Fibroblast of skin of left biceps (primary cell): ENCODE measurements around the gene BEAN1.
"Not testable (repeated sequence)": the region's sequence is repeated elsewhere in the genome, so short reads cannot be mapped to it uniquely, and the experiment has no call there.

ENCODE experiments used
- DNase-seq, 2 experiments: peaks; one replicate each; pipeline ENCODE4 v3.0.0-alpha.2; 2013; ENCODE audit warnings: low read depth in 2 of 2

Gene BEAN1

DNA sequence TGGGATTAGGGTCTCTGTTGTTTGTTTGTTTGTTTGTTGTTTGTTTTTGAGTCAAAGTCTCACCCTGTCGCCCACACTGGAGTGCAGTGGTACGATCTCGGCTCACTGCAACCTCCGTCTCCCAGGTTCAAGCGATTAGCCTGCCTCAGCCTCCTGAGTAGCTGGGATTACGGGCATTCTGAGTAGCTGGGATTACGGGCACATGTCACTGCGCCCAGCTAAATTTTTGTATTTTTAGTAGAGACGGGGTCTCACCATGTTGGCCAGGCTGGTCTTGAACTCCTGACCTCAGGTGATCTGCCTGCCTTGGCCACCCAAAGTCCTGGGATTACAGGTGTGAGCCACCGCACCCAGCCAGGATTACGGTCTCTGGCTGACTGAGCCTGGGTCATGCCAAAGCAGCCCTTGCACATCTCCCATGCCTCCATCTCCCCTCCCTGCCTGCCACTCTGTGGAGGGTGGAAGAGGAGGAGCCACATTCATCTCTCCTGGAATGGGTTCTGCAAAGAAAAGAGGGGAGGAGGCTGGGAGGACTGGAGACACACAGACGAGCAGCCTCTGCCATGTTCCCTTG lies 59.2 kb downstream of the BEAN1 start:
- no peak for DNase-seq

DNA sequence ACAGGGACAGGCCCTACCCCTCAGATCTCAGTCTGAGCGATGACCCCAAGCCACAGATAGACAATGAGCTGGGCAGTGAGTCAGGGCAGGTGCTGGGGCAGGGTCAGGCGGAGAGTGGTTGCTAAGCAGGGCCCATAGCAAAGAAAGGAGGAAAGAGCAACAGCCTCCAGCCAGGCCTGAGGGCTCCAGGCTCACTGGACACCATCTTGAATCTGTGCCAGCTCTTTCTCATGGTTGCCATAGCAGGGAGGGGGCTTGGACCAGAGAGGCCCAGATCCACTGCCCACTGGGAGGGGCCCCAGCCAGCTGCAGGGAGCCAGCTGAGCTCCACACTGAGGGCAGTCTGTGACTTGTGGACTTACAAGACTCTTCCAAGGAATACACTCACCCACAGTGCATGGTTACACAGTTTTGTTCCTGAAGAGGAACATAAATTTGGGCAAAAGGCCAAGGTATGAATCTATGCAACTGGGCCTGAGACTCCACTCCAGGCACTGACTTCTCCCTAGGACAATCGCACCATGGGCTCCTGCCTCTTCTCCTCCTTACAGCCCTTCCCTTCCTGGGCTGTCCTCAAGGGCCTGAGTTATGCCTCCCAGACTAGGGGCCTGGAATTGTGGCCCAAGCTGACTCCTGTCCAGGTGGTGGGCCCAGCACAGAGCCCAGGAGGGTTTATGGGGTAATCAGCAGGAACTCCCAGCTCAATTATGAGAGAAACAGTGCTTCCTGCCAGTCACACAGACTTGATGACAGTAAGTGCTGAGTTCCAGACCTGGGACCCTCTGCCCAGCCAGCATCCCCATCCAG lies 59.9 kb downstream of the BEAN1 start:
- peak in 1 of 2 experiments; percentile 27 for DNase-seq

DNA sequence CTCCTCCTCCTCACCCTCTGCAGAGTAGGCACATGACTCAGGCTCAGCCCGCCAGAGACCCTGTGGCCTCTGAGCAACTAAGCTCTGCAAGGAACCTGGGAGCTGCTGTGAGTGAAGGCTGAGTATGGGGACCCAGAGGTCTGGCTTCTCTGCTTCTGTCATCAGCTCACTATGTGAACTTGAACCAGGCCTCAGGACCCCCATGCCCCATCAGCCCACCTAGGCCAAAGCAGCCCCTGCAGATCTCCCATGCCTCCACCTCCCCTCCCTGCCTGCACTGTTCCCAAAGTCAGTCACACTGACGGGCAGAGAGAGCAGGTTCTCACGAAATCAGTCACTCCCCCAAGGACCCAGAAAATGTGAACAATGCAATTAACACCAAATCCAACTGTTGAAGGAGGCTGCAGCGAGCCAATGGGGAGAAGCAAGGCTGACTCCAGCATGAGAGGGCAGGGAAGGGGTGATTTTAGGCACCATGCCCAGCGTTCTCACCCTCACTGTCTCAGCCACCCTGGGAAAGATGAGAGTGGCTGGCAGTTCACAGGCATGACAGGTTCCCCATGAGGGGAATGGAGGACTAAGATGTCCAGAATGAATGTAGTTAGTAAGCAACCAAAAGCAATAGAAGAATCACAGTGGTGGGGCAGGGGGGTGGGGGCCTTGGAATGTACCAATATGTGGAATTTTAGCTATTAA lies 60.6 kb downstream of the BEAN1 start:
- no peak for DNase-seq

DNA sequence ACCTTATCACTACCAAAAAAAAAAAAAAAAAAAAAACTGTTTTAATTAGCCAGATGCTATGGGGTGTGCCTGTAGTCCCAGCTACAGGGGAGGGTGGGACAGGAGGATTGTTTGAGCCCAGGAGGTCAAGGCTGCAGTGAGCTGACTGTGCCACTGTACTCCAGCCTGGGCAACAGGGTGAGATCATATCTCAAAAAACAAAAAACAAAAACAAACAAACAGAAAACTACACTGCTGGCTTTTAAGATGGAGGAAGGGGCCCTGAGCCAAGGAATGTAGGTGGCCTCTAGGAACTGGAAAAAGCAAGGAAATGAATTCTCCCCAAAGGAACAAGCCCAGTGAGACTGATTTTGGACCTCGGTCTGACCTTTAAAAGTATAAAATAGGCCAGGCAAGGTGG lies 61.4 kb downstream of the BEAN1 start:
- DNase-seq = no peak

DNA sequence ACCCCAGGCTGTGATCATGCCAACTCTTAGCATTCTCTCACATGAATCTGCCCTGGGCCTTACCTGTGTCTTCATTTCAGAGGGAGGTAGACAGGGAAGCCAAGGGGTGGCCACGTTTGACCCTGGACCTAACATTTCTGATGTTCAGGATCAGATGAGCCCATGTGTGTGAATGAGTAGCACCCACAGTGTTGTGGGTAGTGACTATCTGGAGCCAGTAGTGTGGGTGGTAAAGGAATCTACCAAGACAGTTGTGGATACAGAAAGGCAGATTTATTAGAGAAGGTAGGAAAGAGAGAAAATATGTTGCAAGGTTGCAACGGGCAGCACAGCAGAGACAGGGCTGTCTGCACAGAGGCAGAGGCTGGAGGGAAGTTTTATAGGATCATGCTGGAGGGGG lies 62.3 kb downstream of the BEAN1 start:
- DNase-seq = no peak

DNA sequence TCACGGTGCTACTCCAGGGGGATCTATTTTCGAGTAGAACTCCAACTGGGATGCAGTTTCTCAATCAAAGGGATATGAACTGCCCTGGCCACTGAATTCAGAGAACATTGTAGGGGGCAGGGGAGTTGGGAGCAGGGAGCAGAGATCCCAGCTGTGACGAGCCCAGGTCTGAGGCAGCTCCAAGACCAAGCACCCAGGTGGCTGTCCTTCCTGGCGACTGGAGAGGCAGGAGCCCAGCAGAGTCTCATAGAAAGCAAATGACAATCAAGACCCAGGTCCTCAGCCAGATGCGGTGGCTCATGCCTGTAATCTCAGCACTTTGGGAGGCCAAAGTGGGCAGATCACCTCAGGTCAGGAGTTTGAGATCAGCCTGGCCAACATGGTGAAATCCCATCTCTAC lies 62.7 kb downstream of the BEAN1 start:
- no peak for DNase-seq

DNA sequence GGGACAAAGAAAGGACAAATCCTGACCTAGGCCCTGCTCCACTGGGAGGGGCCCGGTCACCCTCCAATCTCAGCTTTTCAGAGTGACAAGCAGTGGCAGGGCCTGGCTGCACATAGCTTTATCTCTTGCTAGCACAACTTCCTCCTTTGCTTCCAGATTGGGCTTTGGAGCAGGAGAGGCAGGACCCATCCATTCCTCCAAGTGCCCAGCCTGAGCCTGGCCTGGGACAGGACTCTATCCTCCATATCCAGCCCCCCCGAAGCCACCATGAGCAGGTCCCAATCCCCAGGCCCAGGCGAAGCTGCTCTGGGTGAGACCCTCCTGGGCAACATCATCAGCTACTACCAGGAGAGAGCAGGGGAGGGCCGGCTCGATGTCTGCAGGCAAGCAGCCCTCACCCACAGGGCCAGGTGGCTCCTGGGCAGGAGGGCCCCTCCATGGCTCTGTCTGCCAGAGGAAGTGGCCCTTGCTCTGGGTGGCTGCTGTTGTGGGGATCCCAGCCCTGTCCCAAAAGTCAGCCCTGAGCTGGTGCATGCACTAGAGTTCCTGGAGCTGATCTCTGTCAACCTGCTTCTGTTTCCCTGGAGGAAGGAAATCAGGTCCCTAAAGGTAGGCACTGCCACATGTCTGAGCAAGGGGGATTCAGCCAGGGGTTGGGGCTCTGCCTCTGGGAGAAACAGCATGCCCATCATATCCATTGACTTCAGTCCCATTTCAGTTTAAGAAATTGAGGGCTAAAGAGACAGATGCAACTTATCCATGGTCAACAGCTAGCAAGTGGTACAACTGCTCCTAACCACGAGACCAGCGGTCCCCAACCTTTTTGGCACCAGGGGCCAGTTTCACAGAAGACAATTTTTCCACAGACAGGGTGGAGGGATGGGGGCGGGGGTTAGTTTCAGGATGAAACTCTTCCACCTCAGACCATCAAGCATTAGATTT lies 64.0 kb downstream of the BEAN1 start:
- no peak for DNase-seq

DNA sequence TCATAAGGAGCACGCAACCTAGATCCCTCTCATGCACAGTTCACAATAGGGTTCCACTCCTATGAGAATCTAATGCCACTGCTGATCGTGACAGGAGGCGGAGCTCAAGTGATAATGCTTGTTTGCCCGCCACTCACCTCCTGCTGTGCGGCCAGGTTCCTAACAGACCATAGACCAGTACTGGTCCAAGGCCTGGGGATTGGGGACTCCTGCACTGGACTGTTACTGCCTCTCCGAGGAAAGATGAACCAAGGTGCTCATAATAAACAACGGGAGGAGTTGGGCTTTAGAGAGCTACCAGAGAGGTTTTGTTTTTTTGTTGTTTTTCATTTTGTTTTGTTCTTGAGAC lies 64.6 kb downstream of the BEAN1 start:
- DNase-seq = no peak

DNA sequence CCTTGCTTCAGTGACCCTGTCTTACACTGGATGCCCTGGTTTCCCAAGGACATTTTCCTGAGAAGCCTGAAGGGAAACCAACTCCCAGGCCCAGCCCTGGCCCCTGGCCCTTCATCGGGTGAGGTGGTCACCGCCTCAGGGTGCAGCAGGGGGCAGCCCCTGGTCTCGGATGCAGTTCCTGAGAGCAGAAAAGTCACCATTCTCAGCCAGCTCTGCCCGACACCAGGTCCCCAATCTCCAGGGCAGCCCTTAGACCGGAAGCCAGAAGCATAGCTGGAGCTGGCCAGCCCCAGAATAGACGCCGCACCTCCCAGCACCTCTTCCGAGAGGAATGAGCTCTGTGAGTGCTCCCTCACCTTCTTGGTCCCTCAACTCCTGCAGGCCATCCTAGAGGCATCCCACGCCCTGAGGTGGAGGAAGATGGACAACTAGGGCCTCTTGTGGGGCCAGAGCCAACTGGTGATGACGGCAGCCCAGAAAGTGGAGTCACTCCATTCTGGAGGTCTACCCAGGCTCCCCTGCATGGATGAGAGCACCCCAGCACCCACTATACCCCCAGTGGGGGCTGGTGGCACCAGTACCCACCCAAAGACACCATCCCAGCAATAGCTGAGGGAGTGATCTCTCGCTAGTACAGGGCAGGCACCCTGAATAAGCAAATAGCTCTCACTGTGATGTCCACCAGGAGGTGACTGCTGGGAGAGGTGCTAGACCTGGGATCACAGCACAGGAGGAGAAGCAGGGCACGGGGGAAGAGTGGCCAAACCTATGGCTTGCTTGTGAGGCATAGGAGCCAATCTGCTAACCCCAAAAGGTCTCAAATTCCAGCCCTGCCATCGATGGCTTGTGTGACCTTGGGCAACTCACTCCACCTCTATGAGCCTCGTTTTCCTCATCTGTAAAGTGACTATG lies 66.7 kb downstream of the BEAN1 start:
- no peak for DNase-seq

DNA sequence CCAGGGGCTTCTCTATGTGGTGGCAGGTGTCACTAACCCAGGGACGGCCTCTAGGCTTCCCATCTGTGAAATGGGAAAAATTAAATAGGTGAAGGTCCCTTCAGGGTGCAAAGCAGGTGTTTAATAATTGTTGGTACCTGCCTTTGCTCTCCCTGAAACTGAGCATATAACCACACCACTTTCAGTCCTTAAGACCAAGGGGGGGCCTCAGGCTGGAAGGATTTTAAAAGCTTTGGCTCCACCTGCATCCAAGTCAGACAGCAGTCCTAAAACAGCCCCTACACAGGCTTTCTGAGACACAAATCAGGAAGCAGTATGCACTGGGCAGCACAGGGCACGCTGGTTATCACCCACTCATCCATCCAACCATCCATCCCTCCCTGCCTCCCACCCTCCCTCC lies 67.8 kb downstream of the BEAN1 start:
- DNase-seq = no peak

DNA sequence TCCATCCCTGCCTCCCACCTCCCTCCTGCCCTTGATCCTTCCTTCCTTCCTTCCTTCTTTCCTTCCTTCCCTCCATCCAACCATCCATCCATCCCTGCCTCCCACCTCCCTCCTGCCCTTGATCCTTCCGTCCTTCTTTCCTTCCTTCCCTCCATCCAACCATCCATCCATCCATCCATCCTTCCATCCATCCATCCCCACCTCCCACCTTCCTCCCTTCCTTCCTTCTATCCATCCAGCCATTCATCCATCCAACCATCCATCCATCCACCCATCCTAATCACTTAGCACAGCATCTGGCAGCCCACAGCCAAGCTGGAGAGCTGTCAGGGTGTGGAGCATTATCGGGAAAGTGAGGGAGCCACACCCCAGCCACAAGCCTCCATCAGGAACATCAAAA lies 68.3 kb downstream of the BEAN1 start:
- no peak for DNase-seq

DNA sequence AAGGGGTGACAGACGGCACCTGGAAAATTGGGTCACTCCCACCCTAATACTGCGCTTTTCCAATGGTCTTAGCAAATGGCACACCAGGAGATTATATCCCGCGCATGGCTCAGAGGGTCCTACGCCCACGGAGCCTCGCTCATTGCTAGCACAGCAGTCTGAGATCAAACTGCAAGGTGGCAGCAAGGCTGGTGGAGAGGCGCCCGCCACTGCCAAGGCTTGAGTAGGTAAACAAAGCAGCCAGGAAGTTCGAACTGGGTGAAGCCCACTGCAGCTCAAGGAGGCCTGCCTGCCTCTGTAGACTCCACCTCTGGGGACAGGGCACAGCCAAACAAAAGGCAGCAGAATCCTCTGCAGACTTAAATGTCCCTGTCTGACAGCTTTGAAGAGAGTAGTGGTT lies 69.1 kb downstream of the BEAN1 start:
- not testable (repeated sequence) for DNase-seq

DNA sequence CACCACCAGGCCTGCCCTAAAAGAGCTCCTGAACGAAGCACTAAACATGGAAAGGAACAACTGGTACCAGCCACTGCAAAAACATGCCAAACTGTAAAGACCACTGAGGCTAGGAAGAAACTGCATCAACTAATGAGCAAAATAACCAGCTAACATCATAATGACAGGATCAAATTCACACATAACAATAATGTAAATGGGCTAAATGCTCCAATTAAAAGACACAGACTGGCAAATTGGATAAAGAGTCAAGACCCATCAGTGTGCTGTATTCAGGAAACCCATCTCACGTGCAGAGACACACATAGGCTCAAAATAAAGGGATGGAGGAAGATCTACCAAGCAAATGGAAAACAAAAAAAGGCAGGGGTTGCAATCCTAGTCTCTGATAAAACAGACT lies 70.8 kb downstream of the BEAN1 start:
- not testable (repeated sequence) for DNase-seq

DNA sequence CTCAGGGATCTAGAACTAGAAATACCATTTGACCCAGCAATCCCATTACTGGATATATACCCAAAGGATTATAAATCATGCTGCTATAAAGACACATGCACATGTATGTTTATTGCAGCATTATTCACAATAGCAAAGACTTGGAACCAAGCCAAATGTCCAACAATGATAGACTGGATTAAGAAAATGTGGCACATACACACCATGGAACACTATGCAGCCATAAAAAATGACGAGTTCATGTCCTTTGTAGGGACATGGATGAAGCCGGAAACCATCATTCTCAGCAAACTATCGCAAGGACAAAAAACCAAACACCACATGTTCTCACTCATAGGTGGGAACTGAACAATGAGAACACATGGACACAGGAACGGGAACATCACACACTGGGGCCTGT lies 74.5 kb downstream of the BEAN1 start:
- not testable (repeated sequence) for DNase-seq

DNA sequence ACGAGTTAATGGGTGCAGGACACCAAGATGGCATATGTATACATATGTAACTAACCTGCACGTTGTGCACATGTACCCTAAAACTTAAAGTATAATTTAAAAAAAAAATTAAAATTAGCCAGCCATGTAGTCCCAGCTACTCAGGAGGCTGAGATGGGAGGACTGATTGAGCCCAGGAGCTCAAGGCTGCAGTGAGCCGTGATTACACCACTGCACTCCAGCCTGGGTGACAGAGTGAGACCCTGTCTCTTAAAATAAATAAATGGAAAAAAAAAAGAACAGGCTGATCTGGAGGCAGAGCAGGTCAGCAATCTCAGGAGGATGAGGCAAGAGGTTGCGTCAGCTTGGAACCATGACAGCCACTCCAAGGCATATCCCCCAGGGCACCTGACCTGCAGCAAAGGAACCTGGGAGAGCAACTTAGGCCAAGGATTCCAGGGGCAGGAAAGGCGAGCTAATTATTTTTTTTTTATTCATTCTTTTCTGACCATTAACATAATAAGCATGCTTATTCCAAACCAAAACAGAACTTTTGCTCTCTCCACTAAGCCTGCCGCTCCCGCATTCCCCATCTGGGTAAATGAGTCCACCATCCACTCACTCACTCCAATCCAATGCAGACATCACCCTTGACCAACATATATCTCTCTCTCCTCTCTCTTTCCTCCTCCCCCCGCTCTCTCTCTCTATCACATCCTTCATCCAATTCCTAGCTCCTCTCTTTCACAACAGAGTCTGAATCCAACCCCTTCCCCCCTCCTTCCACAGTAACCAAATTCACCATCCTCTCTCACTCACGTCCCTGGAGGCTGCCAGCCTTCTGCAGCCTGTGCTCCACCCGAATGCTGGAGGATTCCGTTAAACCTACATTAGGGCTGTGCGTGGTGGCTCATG lies 75.2 kb downstream of the BEAN1 start:
- DNase-seq = no peak

DNA sequence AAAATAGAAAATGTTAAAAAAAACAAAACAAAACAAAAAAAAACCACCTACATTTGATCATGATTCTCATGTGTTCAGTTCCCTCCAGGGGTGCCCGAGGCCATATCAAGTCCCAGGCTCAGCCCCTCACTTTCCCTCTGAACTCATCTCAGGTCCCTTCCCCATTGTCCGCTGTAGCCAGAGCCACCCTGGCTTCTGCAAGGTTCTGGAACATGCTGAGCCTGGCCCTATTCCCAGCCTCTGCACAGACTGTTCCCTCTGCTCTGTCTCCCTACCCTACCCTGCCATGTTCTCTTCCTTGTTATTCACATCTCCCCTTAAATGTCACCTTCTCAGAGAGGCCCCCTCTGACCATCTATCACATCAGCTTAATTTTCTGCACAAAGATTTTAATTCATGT lies 75.9 kb downstream of the BEAN1 start:
- no peak for DNase-seq

DNA sequence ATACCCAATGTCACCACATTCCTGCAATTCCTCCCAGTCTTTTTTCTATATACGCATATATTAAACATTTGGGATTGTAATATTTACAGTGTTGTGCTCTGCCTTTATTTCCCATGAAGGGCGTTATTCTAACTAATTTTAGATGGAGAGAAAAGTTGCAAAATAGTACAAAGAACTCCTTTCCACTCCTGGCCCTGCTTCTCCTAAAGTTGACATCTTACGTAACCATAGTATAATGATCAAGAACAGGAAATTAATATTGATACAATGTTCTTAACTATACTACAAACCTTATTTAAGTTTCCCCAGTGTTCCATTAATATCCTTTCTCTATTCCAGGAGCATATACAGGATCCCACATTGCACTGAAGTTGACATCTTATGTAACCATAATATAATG lies 76.5 kb downstream of the BEAN1 start:
- no peak for DNase-seq

DNA sequence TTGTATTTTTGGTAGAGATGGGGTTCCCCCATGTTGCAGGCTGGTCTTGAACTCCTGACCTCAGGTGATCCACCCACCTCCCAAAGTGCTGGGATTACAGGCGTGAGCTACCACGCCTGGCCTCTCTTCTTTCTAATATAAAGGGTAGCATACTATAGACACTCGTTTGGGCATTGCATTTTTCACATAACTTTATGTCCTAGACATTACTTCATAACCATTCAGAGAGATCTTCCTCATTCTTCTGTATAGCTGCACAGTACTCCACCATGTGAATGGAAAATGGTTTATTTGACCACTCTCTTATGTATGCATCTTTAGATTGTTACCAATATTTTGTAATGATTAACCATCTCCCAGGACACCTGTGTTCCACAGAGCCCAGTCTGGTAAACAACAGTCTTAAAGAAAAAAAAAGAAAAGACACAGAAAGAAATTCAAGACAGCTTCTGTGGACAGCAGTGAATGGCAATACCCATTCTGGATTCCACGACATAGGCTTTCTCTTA lies 80.7 kb downstream of the BEAN1 start:
- no peak for DNase-seq

DNA sequence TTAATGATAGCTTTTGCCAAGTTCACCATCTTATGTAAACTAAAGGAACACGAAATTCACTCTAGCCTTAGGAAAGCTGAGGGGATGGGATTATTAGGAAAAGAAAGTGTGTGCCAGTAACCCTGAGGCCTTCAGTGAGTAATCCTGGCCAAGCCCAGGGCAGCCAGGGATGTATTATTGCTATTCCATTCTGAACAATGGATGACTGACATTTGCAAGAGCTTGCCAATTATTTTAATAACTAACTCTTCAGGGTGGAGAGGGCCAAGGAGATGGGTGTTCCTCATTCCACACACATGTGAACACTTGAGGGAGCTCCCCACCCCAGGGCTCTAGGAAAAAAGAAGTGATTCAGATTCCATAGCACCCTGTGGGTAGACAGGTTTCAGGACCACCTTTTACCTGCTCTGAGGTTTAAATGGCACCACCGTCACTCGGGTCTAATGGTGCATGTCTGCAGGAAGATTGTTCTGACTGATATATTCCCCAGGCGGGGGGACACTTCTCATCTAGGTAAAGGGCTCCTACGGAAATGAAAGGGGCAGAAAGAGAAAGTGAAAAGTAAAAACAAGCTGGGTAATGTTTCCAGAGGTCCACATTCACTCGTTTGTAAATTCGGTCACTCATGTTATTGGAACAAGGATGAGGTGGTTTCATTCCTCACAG lies 81.3 kb downstream of the BEAN1 start:
- DNase-seq = no peak
